Neural cell (in vitro differentiated cells): ENCODE results near the gene THRA. TPM values are rescaled to one million over a fixed set of nuclear protein-coding genes. Genes with fewer than 3 reads are reported as not detected.

Experiments
- H2AFZ ChIP-seq: fragments of 200-600, 300-800 bp; sonication (generic), shearing (Covaris generic); 2 replicates; pipeline ENCODE4 v1.6.0; 2014; ENCODE audit warnings: low read depth, mild to moderate bottlenecking, antibody characterized with exemption, low read length, moderate library complexity
- H3F3A ChIP-seq: fragments of 200-600 bp; shearing (Covaris generic); 2 replicates; pipeline ENCODE4 v1.6.1; 2016; ENCODE audit warnings: mild to moderate bottlenecking, moderate library complexity, mixed read lengths, antibody characterized with exemption, low read length; ENCODE audit not compliant: insufficient read depth, poor library complexity, severe bottlenecking
- H3K27ac ChIP-seq: fragments of 200-600, 300-800 bp; sonication (generic), shearing (Covaris generic); 2 replicates; pipeline ENCODE4 v1.5.1; 2014; ENCODE audit warnings: mild to moderate bottlenecking, low read length, moderate library complexity
- H3K27me3 ChIP-seq: fragments of 300-800, 200-600 bp; sonication (generic), shearing (Covaris generic); 2 replicates; pipeline ENCODE4 v1.6.0; 2014; ENCODE audit warnings: mild to moderate bottlenecking, low read depth, low read length, moderate library complexity; ENCODE audit not compliant: insufficient read depth
- H3K36me3 ChIP-seq: fragments of 300-800, 200-600 bp; sonication (generic), shearing (Covaris generic); 2 replicates; pipeline ENCODE4 v1.5.1; 2014; ENCODE audit warnings: mild to moderate bottlenecking, antibody characterized with exemption, low read length, moderate library complexity; ENCODE audit not compliant: insufficient read depth
- H3K4me2 ChIP-seq: fragments of 300-800, 200-600 bp; sonication (generic), shearing (Covaris generic); 2 replicates; pipeline ENCODE4 v1.6.0; 2014; ENCODE audit warnings: mild to moderate bottlenecking, low read length
- H3K4me3 ChIP-seq: fragments of 300-800, 200-600 bp; sonication (generic), shearing (Covaris generic); 2 replicates; pipeline ENCODE4 v1.5.1; 2014; ENCODE audit warnings: mild to moderate bottlenecking, low read length, moderate library complexity
- H3K79me2 ChIP-seq: fragments of 200-600 bp; shearing (Covaris generic); replicated peaks from 2 replicates; pipeline ENCODE4 v1.6.0; 2014; ENCODE audit warnings: mild to moderate bottlenecking, low read length, moderate library complexity; ENCODE audit not compliant: insufficient read depth
- H3K9ac ChIP-seq: fragments of 300-800, 200-600 bp; sonication (generic), shearing (Covaris generic); 2 replicates; pipeline ENCODE4 v1.6.1; 2016; ENCODE audit warnings: mild to moderate bottlenecking, low read length, mixed read lengths
- H3K9me2 ChIP-seq: fragments of 200-600 bp; shearing (Covaris generic); 2 replicates; pipeline ENCODE4 v1.6.1; 2016; ENCODE audit warnings: mild to moderate bottlenecking, low read length, mixed read lengths; ENCODE audit not compliant: insufficient read depth
- H3K9me3 ChIP-seq: fragments of 200-600, 300-800 bp; sonication (generic), shearing (Covaris generic); 2 replicates; pipeline ENCODE4 v1.6.1; 2016; ENCODE audit warnings: mild to moderate bottlenecking, mixed run types, low read length, moderate library complexity, mixed read lengths
- H4K20me1 ChIP-seq: fragments of 200-600 bp; shearing (Covaris generic); 2 replicates; pipeline ENCODE4 v1.6.1; 2016; ENCODE audit warnings: mild to moderate bottlenecking, mixed run types; ENCODE audit not compliant: insufficient read depth
- EP300 ChIP-seq: fragments of 450-650 bp; conservative IDR thresholded peaks from 2 replicates; pipeline ENCODE4 v1.6.1; 2014; ENCODE audit warnings: antibody characterized with exemption, mild to moderate bottlenecking, moderate library complexity; ENCODE audit not compliant: poor library complexity, severe bottlenecking
- EZH2 ChIP-seq: fragments of 200-600, 300-800 bp; shearing (Covaris generic), sonication (generic); IDR thresholded peaks from 2 replicates; pipeline ENCODE4 v1.6.1; 2014; ENCODE audit warnings: antibody characterized with exemption, low read length, borderline replicate concordance, mild to moderate bottlenecking; ENCODE audit not compliant: insufficient read depth, poor library complexity, severe bottlenecking
- MXI1 ChIP-seq: fragments of 450-650 bp; conservative IDR thresholded peaks from 2 replicates; pipeline ENCODE4 v1.6.1; 2014; ENCODE audit warnings: antibody characterized with exemption, mild to moderate bottlenecking; ENCODE audit not compliant: poor library complexity, severe bottlenecking
- POLR2AphosphoS5 ChIP-seq: IDR thresholded peaks from 2 replicates; pipeline ENCODE4 v1.6.1; 2012
- RAD21 ChIP-seq: fragments of 450-650 bp; conservative IDR thresholded peaks from 2 replicates; pipeline ENCODE4 v1.6.1; 2014; ENCODE audit warnings: antibody characterized with exemption, mild to moderate bottlenecking, moderate library complexity
- REST ChIP-seq: IDR thresholded peaks from 2 replicates; pipeline ENCODE4 v1.6.1; 2012; ENCODE audit warnings: borderline replicate concordance
- TAF1 ChIP-seq: IDR thresholded peaks from 2 replicates; pipeline ENCODE4 v1.6.1; 2012; ENCODE audit warnings: low read depth
- polyA plus RNA-seq: library from polyadenylated mRNA; depleted of rRNA; stranded (reverse); fragments of >200 nt; gene quantifications from 2 replicates; pipeline ENCODE4 v1.2.3, GENCODE V29; 2014
- TF ChIP-seq, protein P1 (sequence below): fragments of 450-650 bp; IDR thresholded peaks from 2 replicates; pipeline ENCODE4 v1.5.1; 2014; ENCODE audit warnings: antibody characterized with exemption, mild to moderate bottlenecking, moderate library complexity; ENCODE audit not compliant: poor library complexity, severe bottlenecking

THRA gene
- polyA plus RNA-seq, 1 donor from 2014 or later: 97.2 TPM

DNA sequence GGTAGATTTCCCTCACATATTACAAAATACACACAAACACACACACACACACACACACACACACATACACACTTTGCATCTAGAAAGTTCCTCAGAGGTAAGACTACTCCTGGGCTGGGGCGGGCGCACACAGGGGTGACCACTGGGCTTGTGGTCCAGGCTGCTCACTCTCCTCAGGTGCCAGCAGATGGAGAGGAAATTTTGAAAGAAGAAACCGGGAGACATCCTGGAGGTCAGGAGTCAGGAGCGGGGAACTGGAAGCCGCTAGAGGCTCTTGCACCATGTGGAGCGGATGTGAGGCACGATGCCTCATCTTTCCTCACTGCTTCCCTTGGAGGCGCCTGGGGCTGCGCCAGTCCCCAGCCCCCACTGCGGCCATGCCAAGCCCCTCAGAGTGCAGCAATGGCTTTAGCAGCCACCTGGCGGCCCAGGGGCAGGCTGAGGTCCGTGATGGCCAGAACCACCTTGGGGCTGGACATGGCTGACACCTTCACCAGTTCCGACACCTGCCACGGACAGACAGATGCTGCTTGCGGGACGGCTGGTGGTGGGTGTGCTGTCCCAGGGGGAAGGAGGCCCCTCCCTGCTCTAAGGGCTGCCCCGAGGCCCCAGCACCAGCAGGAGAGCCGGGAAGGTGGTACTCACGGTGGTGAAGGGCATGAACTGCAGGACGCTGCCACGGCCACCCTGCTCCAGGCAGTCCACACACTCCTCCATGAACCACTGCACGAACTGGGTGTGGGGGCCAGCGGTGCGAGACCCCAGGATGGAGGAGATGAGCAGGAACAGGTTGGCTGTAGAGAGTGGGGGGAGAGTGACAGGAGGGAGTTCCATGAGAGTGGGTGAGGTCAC is 43.4 kb upstream of the THRA start:
- H3K9ac ChIP-seq: no peak overlapping the region
- no peak overlapping the region for H3K4me2 ChIP-seq
- H3K9me2 ChIP-seq: no peaks in the 10 kb centered on the region
- no peaks in the 10 kb centered on the region for H3K27me3 ChIP-seq
- H4K20me1 ChIP-seq: no peaks in the 10 kb centered on the region
- H3K36me3 ChIP-seq: no peaks in the 10 kb centered on the region
- no peak for TF ChIP-seq REST
- no peak overlapping the region for H2AFZ ChIP-seq
- no peaks in the 10 kb centered on the region for H3K9me3 ChIP-seq
- no peak overlapping the region for H3K4me3 ChIP-seq
- H3K27ac ChIP-seq: no peak overlapping the region
- H3F3A ChIP-seq: no peaks in the 10 kb centered on the region
- no peaks in the 10 kb centered on the region for H3K79me2 ChIP-seq

DNA sequence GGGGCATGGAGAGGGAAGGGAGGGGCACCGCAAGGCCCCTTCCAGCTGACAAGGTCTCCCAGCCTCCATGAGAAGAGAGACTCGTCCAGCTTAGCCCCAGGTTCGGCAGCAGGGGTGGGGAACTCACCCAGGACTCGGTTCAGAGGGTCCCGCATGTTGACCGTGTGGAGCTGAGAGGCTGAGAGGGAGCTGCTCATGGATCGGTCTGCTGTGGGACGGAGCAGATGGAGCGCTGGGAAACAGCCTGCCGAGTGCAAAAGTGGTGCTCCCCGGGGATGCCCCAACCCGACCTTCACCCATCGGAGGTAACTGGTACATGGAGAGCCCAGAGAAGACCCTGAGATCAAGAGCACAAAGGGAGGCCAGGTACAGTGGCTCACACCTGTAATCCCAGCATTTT is 42.6 kb upstream of the THRA start:
- no peaks in the 10 kb centered on the region for H3K36me3 ChIP-seq
- no peaks in the 10 kb centered on the region for H3K9me2 ChIP-seq

More for the DNA sequence above, 42.6 kb upstream of the THRA start:
- Histone ChIP-seq H3F3A (no peaks in the 10 kb centered on the region), H3K27ac (no peak overlapping the region), H4K20me1 (no peaks in the 10 kb centered on the region), H3K79me2 (no peaks in the 10 kb centered on the region), H3K4me2 (no peak overlapping the region), H3K4me3 (no peak overlapping the region), H2AFZ (no peak overlapping the region), H3K27me3 (no peaks in the 10 kb centered on the region), H3K9me3 (no peaks in the 10 kb centered on the region), H3K9ac (no peak overlapping the region)
- no peak for TF ChIP-seq EZH2
- no peak for TF ChIP-seq MXI1
- TF ChIP-seq TAF1: no peak
- TF ChIP-seq, protein P1, sequence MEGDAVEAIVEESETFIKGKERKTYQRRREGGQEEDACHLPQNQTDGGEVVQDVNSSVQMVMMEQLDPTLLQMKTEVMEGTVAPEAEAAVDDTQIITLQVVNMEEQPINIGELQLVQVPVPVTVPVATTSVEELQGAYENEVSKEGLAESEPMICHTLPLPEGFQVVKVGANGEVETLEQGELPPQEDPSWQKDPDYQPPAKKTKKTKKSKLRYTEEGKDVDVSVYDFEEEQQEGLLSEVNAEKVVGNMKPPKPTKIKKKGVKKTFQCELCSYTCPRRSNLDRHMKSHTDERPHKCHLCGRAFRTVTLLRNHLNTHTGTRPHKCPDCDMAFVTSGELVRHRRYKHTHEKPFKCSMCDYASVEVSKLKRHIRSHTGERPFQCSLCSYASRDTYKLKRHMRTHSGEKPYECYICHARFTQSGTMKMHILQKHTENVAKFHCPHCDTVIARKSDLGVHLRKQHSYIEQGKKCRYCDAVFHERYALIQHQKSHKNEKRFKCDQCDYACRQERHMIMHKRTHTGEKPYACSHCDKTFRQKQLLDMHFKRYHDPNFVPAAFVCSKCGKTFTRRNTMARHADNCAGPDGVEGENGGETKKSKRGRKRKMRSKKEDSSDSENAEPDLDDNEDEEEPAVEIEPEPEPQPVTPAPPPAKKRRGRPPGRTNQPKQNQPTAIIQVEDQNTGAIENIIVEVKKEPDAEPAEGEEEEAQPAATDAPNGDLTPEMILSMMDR: no peak
- no peak for TF ChIP-seq EP300
- no peak for TF ChIP-seq POLR2AphosphoS5
- no peak for TF ChIP-seq REST
- TF ChIP-seq RAD21: no peak
